ENCODE results near the gene TMEM178B. TPM values are rescaled to one million over a fixed set of nuclear protein-coding genes. Genes with fewer than 3 reads are reported as not detected.

The TMEM178B gene
- total RNA-seq, 4 donors from 2014 or later, result 7.7 to 49.9 (median 25.9) TPM

DNA sequence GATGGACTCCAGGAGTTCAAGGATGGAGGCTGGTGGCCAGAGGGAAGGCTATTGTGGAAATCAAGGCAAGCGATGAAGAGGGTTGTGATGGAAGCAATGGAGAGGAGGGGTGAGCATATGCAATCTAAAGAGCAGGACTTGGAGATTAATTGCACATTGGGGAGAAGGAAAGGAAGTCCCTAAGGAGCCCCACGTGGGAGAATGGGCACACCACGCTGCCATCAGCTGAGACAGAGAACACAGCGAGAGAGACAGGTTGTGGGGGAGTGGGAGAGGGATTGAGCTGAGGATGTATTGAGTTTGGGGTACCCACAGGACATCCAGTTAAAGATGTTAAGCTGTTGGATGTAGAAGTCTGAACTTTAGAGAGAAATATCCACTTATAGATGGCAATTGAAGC, 73.6 kb downstream of the TMEM178B start:
- no peak overlapping the region for H3K27ac ChIP-seq
- H3K4me1 ChIP-seq, result no peaks in the 10 kb centered on the region
- intact Hi-C loops (cut with DNase I), result no loop called here
- 90 to 95% methylated on average over 4 of the region's 4 CpGs for WGBS, 2 donors
- H3K4me3 ChIP-seq (replicated peaks in 1 of 3), result no peak overlapping the region
- no peaks in the 10 kb centered on the region for H3K36me3 ChIP-seq
- no peak for TF ChIP-seq POLR2A (IDR thresholded peaks at IDR 0.05)
- no peaks in the 10 kb centered on the region for H3K27me3 ChIP-seq
- DNase-seq, result no peak
- H3K9me3 ChIP-seq, result no peaks in the 10 kb centered on the region

DNA sequence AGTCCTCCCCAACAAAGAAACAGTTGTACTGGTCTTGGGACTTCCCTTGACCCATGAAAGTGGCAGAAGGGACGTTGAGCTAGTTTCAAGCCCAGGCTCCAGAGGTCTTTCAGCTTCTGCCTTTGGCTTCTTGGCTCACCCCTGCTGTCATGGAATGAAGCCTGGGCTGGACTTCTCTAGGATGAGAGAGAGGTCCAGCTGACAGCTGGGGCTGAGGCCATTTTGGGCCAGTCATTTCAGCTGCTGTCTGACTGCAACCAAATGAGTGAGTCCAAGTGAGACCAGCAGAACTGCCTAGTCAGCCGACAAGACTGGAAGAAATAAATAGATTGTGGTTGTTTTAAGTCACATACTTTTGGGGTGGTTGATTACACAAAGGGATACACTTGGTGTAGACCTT, 76.6 kb downstream of the TMEM178B start:
- no peak for DNase-seq
- 54 to 59% methylated on average over 2 of the region's 2 CpGs for WGBS, 2 donors
- H3K27me3 ChIP-seq, result no peaks in the 10 kb centered on the region

DNA sequence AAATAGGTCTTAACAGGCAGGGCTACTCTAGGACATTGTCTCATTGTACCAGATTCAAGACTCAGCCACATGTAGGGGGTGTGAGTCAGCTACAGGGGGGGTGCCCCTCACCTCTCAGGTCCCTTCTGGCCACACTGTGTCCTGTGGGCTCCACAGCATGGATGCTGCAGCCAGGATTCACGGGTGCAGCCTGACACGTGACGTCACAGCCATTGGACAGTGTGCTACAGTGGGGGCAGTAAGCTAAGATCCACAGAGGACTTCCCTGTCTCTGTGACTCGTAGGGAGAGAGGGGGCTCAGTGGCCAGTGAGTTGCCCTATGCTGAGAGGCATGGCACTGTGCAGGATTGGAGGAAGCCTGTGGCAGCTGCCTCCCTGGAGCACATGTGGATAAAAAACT, 77.9 kb downstream of the TMEM178B start:
- no peaks in the 10 kb centered on the region for H3K36me3 ChIP-seq
- no peak overlapping the region for H3K4me3 ChIP-seq (replicated peaks in 1 of 3)
- H3K4me1 ChIP-seq, result no peaks in the 10 kb centered on the region
- H3K27ac ChIP-seq, result no peak overlapping the region
- no peaks in the 10 kb centered on the region for H3K9me3 ChIP-seq
- no peaks in the 10 kb centered on the region for H3K27me3 ChIP-seq
- DNase-seq, result no peak
- WGBS, 2 donors, result 97 to 100% methylated on average over 1 to 4 of the region's 4 CpGs
- TF ChIP-seq, protein P1, sequence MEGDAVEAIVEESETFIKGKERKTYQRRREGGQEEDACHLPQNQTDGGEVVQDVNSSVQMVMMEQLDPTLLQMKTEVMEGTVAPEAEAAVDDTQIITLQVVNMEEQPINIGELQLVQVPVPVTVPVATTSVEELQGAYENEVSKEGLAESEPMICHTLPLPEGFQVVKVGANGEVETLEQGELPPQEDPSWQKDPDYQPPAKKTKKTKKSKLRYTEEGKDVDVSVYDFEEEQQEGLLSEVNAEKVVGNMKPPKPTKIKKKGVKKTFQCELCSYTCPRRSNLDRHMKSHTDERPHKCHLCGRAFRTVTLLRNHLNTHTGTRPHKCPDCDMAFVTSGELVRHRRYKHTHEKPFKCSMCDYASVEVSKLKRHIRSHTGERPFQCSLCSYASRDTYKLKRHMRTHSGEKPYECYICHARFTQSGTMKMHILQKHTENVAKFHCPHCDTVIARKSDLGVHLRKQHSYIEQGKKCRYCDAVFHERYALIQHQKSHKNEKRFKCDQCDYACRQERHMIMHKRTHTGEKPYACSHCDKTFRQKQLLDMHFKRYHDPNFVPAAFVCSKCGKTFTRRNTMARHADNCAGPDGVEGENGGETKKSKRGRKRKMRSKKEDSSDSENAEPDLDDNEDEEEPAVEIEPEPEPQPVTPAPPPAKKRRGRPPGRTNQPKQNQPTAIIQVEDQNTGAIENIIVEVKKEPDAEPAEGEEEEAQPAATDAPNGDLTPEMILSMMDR (IDR thresholded peaks at IDR 0.05), result no peak
- no peak for TF ChIP-seq POLR2A (IDR thresholded peaks at IDR 0.05)
- intact Hi-C loops (cut with DNase I), result no loop called here

More for the DNA sequence above, 76.6 kb downstream of the TMEM178B start:
- Histone ChIP-seq H3K4me1 (no peaks in the 10 kb centered on the region), H3K9me3 (no peaks in the 10 kb centered on the region), H3K36me3 (no peaks in the 10 kb centered on the region), H3K27ac (no peak overlapping the region), H3K4me3 (replicated peaks in 1 of 3) (no peak overlapping the region)
- intact Hi-C loops (cut with DNase I), result no loop called here
- TF ChIP-seq, protein P1 (IDR thresholded peaks at IDR 0.05), result no peak
- no peak for TF ChIP-seq POLR2A (IDR thresholded peaks at IDR 0.05)

DNA sequence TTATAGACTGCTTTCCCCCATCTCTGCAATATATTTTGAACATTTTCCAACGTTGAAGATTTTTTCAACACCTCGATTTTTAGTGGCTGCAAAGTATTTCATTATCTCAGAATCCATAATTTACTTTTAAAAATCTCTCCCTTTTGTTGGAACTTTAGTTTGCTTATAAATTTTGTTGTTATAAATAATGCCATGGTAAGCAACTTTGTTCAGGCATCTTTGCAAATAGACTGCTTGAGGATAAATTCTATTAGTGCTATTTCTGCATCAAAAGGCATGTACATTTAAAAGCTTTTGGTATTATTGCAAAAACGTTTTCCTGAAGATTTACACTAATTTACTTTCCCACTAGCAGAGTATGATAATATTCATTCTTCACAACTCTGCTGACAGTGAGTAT, 79.4 kb downstream of the TMEM178B start:
- Histone ChIP-seq H3K4me1 (no peaks in the 10 kb centered on the region), H3K27ac (no peak overlapping the region), H3K9me3 (no peaks in the 10 kb centered on the region), H3K36me3 (no peaks in the 10 kb centered on the region), H3K4me3 (replicated peaks in 1 of 3) (no peak overlapping the region), H3K27me3 (no peaks in the 10 kb centered on the region)
- no peak for DNase-seq
- intact Hi-C loops (cut with DNase I), result no loop called here
- WGBS, 2 donors, result 60 to 69% methylated on average over 3 of the region's 3 CpGs
- TF ChIP-seq POLR2A (IDR thresholded peaks at IDR 0.05), result no peak
- TF ChIP-seq, protein P1 (IDR thresholded peaks at IDR 0.05), result no peak

DNA sequence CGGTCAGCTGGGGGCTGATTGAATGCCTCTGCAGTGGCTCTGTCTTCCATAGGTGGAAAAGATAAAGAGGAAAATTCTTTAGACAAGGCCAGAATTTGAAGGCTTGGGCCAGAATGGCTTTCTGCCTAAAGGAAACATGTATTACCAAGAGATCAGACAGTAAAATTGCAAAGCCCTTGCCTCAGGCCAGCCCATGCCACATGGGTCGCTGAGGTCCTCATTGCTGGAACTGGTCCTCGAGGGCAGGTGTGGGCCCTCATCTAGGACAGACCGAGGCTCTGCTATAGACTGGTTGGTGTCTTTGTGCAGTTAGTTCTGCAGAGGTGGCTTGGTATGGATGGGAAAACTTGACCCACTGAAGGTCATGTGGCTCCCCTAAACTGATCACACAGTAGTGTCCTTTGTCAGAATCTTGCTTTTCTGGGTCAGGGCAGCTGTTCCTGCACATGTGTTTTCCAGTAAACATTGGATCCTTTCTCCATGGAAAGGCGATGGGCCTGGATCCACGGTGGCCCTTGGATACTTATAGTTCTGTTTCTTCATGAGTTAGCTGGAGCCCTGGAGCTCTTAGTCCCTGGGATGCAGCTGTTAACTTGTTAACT, 80.4 kb downstream of the TMEM178B start:
- intact Hi-C loops (cut with DNase I), result no loop called here
- no peaks in the 10 kb centered on the region for H3K27me3 ChIP-seq
- 77 to 85% methylated on average over 6 of the region's 6 CpGs for WGBS, 2 donors

More for the DNA sequence above, 80.4 kb downstream of the TMEM178B start:
- H3K4me3 ChIP-seq (replicated peaks in 1 of 3), result no peak overlapping the region
- no peak overlapping the region for H3K27ac ChIP-seq
- H3K9me3 ChIP-seq, result no peaks in the 10 kb centered on the region
- DNase-seq, result no peak
- no peaks in the 10 kb centered on the region for H3K36me3 ChIP-seq
- peaks cover 0 to 6% of the 10 kb centered on the region in 2 donors for H3K4me1 ChIP-seq
- TF ChIP-seq POLR2A (IDR thresholded peaks at IDR 0.05), result no peak
- TF ChIP-seq, protein P1 (IDR thresholded peaks at IDR 0.05), result no peak

Measured in thyroid gland (tissue), 4 donors.